IMR-90 (cell line): ENCODE results near the gene ENPP7. TPM values are rescaled to one million over a fixed set of nuclear protein-coding genes. Genes with fewer than 3 reads are reported as not detected.

Experiments used
- ATAC-seq: fragments of 200-7000 bp; cut with Tn5 transposase; 2 replicates; pipeline ENCODE4 v1.9.1; 2020; ENCODE audit warnings: low read depth, mild to moderate bottlenecking, moderate library complexity
- BruUV-seq: library from RNA; stranded (reverse); fragments of 400-500 nt; replicated peaks from 2 replicates; lab custom pipeline; 2021; lab: Mats Ljungman, UMichigan
- CTCF ChIA-PET: fragments of 300-600 bp; formaldehyde crosslinking; extraction: SDS; loops from one replicate; lab custom pipeline; 2021; ENCODE audit warnings: antibody characterized with exemption; lab: Yijun Ruan, JAX
- POLR2A ChIA-PET: fragments of 300-600 bp; sonication (Branson Sonifier 250); formaldehyde crosslinking; loops from one replicate; lab custom pipeline; 2022; ENCODE audit warnings: antibody characterized with exemption; ENCODE audit not compliant: unreplicated experiment; lab: Charles Lee
- DNase-seq: peaks from one replicate; pipeline ENCODE4 v3.0.0; 2013
- H2AFZ ChIP-seq: replicated peaks from 2 replicates; pipeline ENCODE3; 2013; ENCODE audit warnings: low read length, mild to moderate bottlenecking; ENCODE audit not compliant: poor library complexity
- H2AK5ac ChIP-seq: 2 replicates; pipeline ENCODE4 v1.6.1; 2013; ENCODE audit warnings: low read depth, low read length, inconsistent platforms
- H2AK9ac ChIP-seq: replicated peaks from 2 replicates; pipeline ENCODE3; 2013; ENCODE audit warnings: mild to moderate bottlenecking, low read depth, low read length, moderate library complexity; ENCODE audit not compliant: poor library complexity
- H2BK120ac ChIP-seq: 2 replicates; pipeline ENCODE4 v1.6.1; 2013; ENCODE audit warnings: low read depth, low read length, inconsistent platforms
- H2BK15ac ChIP-seq: 3 replicates; pipeline ENCODE4 v1.6.1; 2013; ENCODE audit warnings: low read depth, low read length, inconsistent platforms
- H2BK20ac ChIP-seq: 2 replicates; pipeline ENCODE4 v1.6.1; 2013; ENCODE audit warnings: low read depth, mild to moderate bottlenecking, inconsistent platforms, low read length, moderate library complexity
- H2BK5ac ChIP-seq: 2 replicates; pipeline ENCODE4 v1.6.1; 2013; ENCODE audit warnings: mild to moderate bottlenecking, low read depth, low read length, inconsistent platforms; ENCODE audit not compliant: poor library complexity, severe bottlenecking
- H3K14ac ChIP-seq: replicated peaks from 2 replicates; pipeline ENCODE4 v1.6.1; 2013; ENCODE audit warnings: low read depth, low read length, inconsistent platforms
- H3K18ac ChIP-seq: 2 replicates; pipeline ENCODE4 v1.6.1; 2013; ENCODE audit warnings: low read depth, low read length, control low read depth
- H3K23ac ChIP-seq: 2 replicates; pipeline ENCODE4 v1.6.1; 2013; ENCODE audit warnings: low read depth, low read length, inconsistent platforms
- H3K27ac ChIP-seq: 2 replicates; pipeline ENCODE4 v1.5.1; 2013; ENCODE audit warnings: mild to moderate bottlenecking, control low read depth, low read length; ENCODE audit not compliant: insufficient read depth
- H3K27me3 ChIP-seq: 2 replicates; pipeline ENCODE4 v1.6.1; 2013; ENCODE audit warnings: low read length; ENCODE audit not compliant: control insufficient read depth, insufficient read depth
- H3K36me3 ChIP-seq: 2 replicates; pipeline ENCODE4 v1.6.1; 2013; ENCODE audit warnings: low read length, mixed read lengths; ENCODE audit not compliant: control insufficient read depth, insufficient read depth
- H3K4ac ChIP-seq: 2 replicates; pipeline ENCODE4 v1.6.1; 2013; ENCODE audit warnings: low read depth, low read length, inconsistent platforms
- H3K4me1 ChIP-seq: 2 replicates; pipeline ENCODE4 v1.6.1; 2013; ENCODE audit warnings: low read length, mixed read lengths; ENCODE audit not compliant: control insufficient read depth, insufficient read depth
- H3K4me2 ChIP-seq: 2 replicates; pipeline ENCODE4 v1.6.1; 2013; ENCODE audit warnings: low read depth, mild to moderate bottlenecking, control low read depth, low read length, moderate library complexity
- H3K4me3 ChIP-seq: 2 replicates; pipeline ENCODE4 v1.5.1; 2013; ENCODE audit warnings: low read depth, mild to moderate bottlenecking, control low read depth, low read length, moderate library complexity; ENCODE audit not compliant: insufficient read depth
- H3K56ac ChIP-seq: 2 replicates; pipeline ENCODE4 v1.6.1; 2013; ENCODE audit warnings: low read length, inconsistent platforms; ENCODE audit not compliant: insufficient read depth; ENCODE audit errors: extremely low read depth
- H3K79me1 ChIP-seq, 2 experiments: 2 replicates each; pipeline ENCODE4 v1.6.1; 2013; ENCODE audit warnings: low read length in 2 of 2, inconsistent platforms in 1 of 2, low read depth in 1 of 2
- H3K9ac ChIP-seq: 2 replicates; pipeline ENCODE4 v1.6.1; 2013; ENCODE audit warnings: low read depth, low read length, control low read depth
- H3K9me1 ChIP-seq: 2 replicates; pipeline ENCODE4 v1.6.1; 2013; ENCODE audit warnings: low read length, inconsistent platforms; ENCODE audit not compliant: insufficient read depth
- H3K9me3 ChIP-seq: 2 replicates; pipeline ENCODE4 v1.6.1; 2013; ENCODE audit warnings: low read length; ENCODE audit not compliant: control insufficient read depth, insufficient read depth
- H4K20me1 ChIP-seq: 2 replicates; pipeline ENCODE4 v1.6.1; 2013; ENCODE audit warnings: low read length, inconsistent platforms; ENCODE audit not compliant: insufficient read depth
- H4K5ac ChIP-seq: 2 replicates; pipeline ENCODE4 v1.6.1; 2013; ENCODE audit warnings: mild to moderate bottlenecking, low read depth, low read length, control low read depth
- H4K8ac ChIP-seq, 2 experiments: 2 replicates each; pipeline ENCODE4 v1.6.1; 2013; ENCODE audit warnings: low read depth in 2 of 2, low read length in 2 of 2, control low read depth in 1 of 2, inconsistent platforms in 1 of 2
- H4K91ac ChIP-seq: 2 replicates; pipeline ENCODE4 v1.6.1; 2013; ENCODE audit warnings: low read depth, low read length, inconsistent platforms; ENCODE audit not compliant: insufficient read depth
- FOS ChIP-seq: fragments of 150-350 bp; IDR thresholded peaks from 2 replicates; pipeline ENCODE4 v1.6.1; 2016; ENCODE audit warnings: low read depth, low read length
- WGBS, 2 experiments: methylation state at CpG; one replicate each; pipeline versions ENCODE4 v1.1.5 to v1.1.7; 2013; ENCODE audit warnings: missing lambda C conversion rate in 2 of 2; ENCODE audit not compliant: insufficient read length in 1 of 2; ENCODE audit errors: extremely low coverage in 2 of 2; 5-methylcytosine and 5-hydroxymethylcytosine counted together
- dilution Hi-C: fragments of 300-500 bp; cut with HindIII; formaldehyde crosslinking; loops from one replicate; pipeline ENCODE4 v1.14.3; 2018; ENCODE audit warnings: low sequenced_read_pairs; ENCODE audit not compliant: unreplicated experiment
- in situ Hi-C: fragments of 300-500 bp; cut with MboI; formaldehyde crosslinking; loops from 3 replicates; pipeline ENCODE4 v1.14.3; 2019; ENCODE audit warnings: low sequenced_read_pairs, inconsistent platforms, mixed read lengths
- intact Hi-C: fragments of 100-400 bp; cut with micrococcal nuclease; formaldehyde crosslinking; loops from 2 replicates; pipeline ENCODE4 v1.10.0; 2022
- polyA plus RNA-seq, 3 experiments: library from polyadenylated mRNA; depleted of rRNA; stranded (reverse); fragments of >200 nt; gene quantifications; 2 replicates each; pipeline ENCODE4 v1.2.3, GENCODE V29; 2012; ENCODE audit warnings: low replicate concordance in 1 of 3
- total RNA-seq: library from RNA; depleted of rRNA; stranded (reverse); fragments of >200 nt; gene quantifications from 2 replicates; pipeline ENCODE4 v1.2.3, GENCODE V29; 2012

Gene ENPP7
- total and polyA plus RNA-seq, 2 of the 4 experiments (the other 2 are of a cell fraction): not detected

DNA sequence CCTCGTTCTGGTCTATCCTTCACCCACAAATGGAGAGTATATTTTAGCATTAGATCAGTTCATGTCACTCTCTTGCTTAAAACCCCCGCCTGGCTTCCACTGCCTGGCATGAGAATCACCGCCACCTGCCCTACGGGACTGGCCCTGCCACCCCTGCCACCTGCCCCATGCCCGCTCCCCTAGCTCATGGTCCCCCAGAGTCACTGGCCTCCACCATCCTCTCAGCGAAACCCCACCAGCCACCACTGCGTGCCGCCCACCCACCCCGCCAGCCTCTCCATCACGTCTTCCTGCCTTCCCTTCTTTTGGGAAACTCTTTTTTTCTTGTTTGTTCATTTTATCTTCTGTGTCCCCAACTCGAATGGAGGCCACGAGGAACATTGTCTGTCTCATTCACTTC, 982 bp upstream of the ENPP7 start:
- H3K18ac ChIP-seq: no peak overlapping the region
- no peak overlapping the region for H3K4me2 ChIP-seq
- no peak overlapping the region for H4K91ac ChIP-seq
- no peak overlapping the region for H4K5ac ChIP-seq
- no peaks in the 10 kb centered on the region for H3K9me3 ChIP-seq
- H3K79me1 ChIP-seq: no peaks in the 10 kb centered on the region
- no peak overlapping the region for H2AK9ac ChIP-seq
- H3K4me1 ChIP-seq: no peaks in the 10 kb centered on the region
- H3K27me3 ChIP-seq: peaks cover 2% of the 10 kb centered on the region; the same call in 1 of the 2 replicates
- POLR2A ChIA-PET: no interaction called here
- DNase-seq (no peak), ATAC-seq (no peak)
- H3K14ac ChIP-seq: no peak overlapping the region
- H3K56ac ChIP-seq: no peak overlapping the region
- H3K4me3 ChIP-seq: no peak overlapping the region
- H3K36me3 ChIP-seq: no peaks in the 10 kb centered on the region
- no peak overlapping the region for H2AFZ ChIP-seq
- H2BK5ac ChIP-seq: no peak overlapping the region
- TF ChIP-seq FOS: no peak
- H3K27ac ChIP-seq: no peak overlapping the region
- no peaks in the 10 kb centered on the region for H4K20me1 ChIP-seq
- 67% methylated on average over 5 of the region's 12 CpGs; no CpG with 5 or more reads in 1 of the 2 experiments for WGBS, 2 experiments
- no peak overlapping the region for H2AK5ac ChIP-seq
- intact Hi-C loops: no loop called here
- H2BK15ac ChIP-seq: no peak overlapping the region
- no peak overlapping the region for H4K8ac ChIP-seq
- no peak overlapping the region for H3K4ac ChIP-seq
- no peak overlapping the region for H2BK20ac ChIP-seq
- CTCF ChIA-PET: no interaction called here
- no peak overlapping the region for H2BK120ac ChIP-seq
- no TSS peak for BruUV-seq
- dilution Hi-C loops: no loop called here
- H3K23ac ChIP-seq: no peak overlapping the region
- H3K9me1 ChIP-seq: peaks cover 3% of the 10 kb centered on the region; the same call in 1 of the 2 replicates
- in situ Hi-C loops: no loop called here
- no peak overlapping the region for H3K9ac ChIP-seq
